Activated CD8-positive, alpha-beta memory T cell treated with anti-CD3 and anti-CD28 coated beads for 48 hours (primary cell): Measurements from ENCODE around the gene DOCK3.
"Not testable (repeated sequence)": the region's sequence is repeated elsewhere in the genome, so short reads cannot be mapped to it uniquely, and the experiment has no call there.

Experiments used
- DNase-seq, 3 experiments: peaks; one replicate each; pipeline ENCODE4 v3.0.0-alpha.2; 2020; ENCODE audit warnings: low read depth in 2 of 3, low spot score in 2 of 3

DOCK3 gene

DNA sequence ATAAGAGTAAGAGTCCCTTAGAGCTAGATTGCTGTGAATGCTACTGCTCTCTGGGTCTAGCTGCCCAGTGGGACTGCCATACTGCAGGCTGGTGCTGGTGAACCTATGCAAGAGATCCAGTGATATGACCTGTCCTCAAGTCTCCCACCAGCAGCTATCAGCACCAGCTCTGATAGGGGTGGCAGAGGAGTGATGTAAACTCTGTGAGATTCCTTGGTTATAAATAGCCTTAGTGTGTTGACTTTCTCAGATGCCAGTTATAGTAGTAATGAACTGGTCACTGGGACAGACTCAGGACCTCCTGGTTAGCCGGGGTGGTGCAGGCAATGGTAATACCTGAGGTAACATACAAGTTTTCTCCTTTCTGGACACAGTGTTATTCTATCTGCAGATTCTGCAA, 515.5 kb downstream of the DOCK3 start:
- no peak for DNase-seq

DNA sequence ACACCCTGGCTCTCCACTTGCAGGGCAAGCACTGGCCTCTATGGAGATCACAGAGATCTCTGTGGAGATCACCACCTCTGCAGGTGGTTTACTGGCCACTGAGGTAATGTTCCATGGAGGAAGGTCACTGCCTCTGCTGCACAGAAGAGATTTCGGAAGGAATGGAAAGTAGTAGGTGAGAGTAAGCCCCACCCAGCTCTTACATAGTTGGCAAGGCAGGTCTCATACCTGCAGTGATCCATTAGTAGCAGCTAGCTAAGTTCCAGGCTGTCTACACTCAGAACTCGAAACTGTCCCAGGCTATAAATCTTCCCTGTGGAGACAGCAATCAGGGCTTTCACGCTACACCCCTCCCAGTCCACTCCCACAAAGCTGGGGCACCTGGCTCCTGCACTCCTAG, 516.1 kb downstream of the DOCK3 start:
- DNase-seq, result no peak

DNA sequence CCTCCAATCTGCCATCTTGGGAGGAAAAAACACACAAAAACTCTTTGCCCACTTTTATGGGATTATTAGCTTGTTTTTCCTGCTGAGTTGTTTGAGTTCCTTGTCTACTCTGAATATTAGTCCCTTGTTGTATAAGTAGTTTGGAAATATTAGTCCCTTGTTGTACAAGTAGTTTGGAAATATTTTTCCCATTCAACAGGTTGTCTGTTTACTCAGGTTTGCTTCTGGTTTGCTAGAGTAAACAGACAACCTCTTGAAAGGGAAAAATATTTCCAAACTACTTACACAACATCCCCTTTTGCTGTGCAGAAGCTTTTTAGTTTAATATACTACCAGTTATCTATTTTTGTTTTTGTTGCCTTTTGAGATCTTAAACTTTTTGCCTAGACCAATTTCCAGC, 517.0 kb downstream of the DOCK3 start:
- no peak for DNase-seq

DNA sequence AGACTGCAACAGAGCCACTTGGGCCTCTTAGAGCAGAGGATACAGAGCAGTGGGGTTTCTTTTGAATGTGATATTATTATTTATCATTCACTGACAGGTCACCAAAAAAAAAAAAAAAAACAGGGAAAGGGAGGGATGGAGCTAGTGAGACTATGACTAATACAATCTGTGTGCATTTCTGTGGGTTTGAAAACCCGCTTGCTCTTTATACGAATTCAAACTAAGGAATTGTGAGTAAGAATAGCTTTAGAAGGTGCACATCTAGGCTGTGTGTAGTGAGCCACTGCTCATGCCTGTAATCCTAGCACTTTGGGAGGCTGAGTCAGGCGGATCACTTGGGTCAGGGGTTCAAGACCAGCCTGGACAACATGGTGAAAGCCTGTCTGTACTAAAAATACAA, 523.8 kb downstream of the DOCK3 start:
- DNase-seq, result no peak

- DNase-seq, result not testable (repeated sequence)
These were observed 524.6 kb downstream of the DOCK3 start for GRCh38 chr3:51199296-51199695.

DNA sequence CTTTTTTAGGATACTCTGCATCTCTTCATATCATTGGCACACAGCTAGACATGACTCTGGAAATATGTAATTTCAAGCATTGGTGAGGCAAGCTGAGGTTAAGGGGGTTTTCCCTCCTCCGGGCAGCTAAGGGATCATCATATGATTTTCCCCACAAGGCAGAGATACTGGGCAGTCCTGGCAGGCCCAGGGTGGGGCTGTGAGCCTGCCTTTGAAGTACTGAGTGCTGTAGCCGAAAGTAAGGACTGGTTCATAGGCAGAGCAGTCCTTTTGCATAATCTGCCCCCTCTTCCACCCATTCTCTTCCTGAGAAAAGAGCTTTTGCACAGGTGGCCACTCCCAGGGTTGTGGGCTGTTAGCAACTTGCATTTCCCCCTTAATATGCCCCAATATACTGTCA, 541.6 kb downstream of the DOCK3 start:
- no peak for DNase-seq

DNA sequence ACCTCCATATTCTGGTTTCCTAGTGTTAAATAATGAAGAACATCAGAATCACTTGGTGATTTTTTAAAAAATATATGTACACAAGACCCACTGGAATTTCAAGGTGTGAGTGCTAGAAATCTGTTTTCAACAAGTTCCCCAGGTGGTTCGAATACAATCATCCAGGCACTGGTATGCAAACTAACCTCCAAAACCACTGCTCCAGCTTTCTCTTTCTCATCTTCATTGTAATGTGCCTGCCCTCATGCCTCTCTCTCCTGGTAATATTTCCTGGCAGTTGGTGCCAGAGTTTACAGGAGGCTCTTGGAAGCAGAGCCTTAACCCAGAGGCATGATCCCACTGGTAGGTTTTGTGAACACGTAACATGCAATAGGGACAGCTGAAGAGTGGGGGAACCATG, 547.2 kb downstream of the DOCK3 start:
- DNase-seq, result no peak

GRCh38 chr3:51224283-51224682, 549.6 kb downstream of the DOCK3 start:
- DNase-seq, result no peak

GRCh38 chr3:51224843-51225242, 550.1 kb downstream of the DOCK3 start:
- DNase-seq, result no peak

DNA sequence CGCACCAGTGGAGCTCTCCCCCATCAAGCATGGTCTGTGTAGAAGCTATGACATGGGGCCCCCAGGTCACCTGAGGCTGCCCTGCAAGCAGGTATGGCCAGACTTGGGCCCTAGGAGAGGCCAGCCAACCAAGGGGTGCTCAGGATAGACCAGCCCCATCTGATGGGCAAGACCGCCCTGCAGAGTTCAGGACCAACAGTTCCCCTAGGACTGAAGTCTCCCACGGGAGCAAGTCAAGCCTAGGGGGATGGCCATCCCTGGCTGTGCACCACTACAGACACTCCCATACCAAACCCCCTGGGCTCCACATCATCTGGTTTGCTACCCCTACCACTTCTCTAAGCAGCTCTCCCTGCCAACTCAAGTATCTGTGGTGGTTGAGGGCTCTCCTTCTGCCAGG, 568.2 kb downstream of the DOCK3 start:
- DNase-seq, result no peak

GRCh38 chr3:51243924-51244323, 569.2 kb downstream of the DOCK3 start:
- no peak for DNase-seq

GRCh38 chr3:51245867-51246266, 571.1 kb downstream of the DOCK3 start:
- DNase-seq, result no peak

DNA sequence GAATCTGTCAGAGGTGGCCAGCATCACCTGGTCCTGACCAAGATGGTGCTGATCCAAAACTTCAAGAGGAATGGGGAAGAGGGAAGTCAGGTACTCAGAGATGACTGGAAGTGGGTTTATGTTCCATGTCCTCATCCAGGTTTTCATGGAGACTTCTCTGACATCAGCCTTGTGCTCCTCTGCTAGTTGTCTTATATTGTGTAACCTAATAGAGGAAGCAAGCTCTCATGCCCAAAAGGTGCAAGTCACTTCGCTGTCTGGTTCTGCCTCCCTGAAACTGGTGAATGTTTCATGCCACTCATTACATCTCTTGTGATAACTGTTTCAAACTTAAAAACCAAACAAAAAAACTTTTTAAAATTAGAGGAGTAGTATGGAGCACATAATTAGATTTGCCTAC, 583.1 kb downstream of the DOCK3 start:
- no peak for DNase-seq

- not testable (repeated sequence) for DNase-seq
These were observed 589.4 kb downstream of the DOCK3 start for GRCh38 chr3:51264166-51264565.

DNA sequence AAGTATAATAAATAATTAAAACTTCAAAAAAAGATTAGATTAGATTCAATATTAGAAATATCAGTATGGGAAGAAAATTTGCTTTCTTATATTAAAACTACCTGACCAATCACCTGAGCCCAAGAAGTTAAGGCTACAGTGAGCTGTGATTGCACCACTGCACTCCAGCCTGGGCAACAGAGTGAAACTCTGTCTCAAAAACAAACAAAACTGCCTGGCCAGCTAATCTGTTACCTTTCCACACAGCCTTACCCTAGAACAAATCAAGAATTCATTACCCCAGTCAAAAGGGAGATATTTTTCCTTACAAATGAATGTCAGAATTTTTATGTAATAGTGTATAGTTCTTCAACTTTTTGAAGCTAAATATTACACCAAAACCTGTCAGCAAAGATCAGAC, 593.4 kb downstream of the DOCK3 start:
- DNase-seq, result no peak

- DNase-seq, result no peak
These were observed 594.7 kb downstream of the DOCK3 start for GRCh38 chr3:51269466-51269865.

DNA sequence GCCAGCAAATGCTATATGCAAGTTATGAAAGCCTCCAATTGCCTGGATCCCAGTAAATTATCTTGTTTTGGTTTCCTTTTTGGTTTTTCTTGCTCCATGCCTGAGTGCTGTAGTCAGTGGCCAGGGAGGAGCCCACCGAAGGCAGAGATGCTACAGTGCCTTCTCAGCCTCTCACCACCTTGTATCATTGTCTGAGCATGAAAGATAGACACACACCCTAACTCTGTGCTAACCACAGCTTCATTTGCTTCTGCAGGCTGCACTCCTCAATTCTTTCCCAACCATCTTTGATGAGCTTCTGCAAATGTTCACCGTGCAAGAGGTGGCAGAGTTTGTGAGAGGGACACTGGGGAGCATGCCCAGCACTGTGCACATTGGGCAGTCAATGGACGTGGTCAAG, 595.8 kb downstream of the DOCK3 start:
- no peak for DNase-seq

GRCh38 chr3:51271172-51271571, 596.4 kb downstream of the DOCK3 start:
- DNase-seq, result no peak

- DNase-seq, result no peak
These were observed 599.3 kb downstream of the DOCK3 start for GRCh38 chr3:51274052-51274451.

GRCh38 chr3:51275111-51275805, 600.5 kb downstream of the DOCK3 start:
- no peak for DNase-seq

DNA sequence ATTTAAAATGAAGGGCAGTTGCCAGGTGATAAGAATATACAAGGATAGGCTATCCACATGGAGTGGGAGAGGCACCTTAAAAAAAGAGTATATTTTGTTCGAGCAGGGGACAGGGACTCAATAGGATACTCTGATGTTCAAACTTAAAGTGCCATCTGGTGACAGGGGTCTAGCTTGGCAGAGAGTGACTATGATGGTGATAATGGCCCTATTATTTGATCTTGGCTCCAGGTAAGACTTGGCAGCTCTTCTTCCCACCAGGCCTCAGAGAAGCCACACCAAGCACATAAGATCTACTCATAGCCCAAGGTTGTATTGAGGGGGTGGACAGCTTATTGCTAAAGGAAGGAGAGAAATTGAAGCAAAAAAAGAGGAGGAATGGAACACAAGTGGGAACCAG, 601.3 kb downstream of the DOCK3 start:
- no peak for DNase-seq

DNA sequence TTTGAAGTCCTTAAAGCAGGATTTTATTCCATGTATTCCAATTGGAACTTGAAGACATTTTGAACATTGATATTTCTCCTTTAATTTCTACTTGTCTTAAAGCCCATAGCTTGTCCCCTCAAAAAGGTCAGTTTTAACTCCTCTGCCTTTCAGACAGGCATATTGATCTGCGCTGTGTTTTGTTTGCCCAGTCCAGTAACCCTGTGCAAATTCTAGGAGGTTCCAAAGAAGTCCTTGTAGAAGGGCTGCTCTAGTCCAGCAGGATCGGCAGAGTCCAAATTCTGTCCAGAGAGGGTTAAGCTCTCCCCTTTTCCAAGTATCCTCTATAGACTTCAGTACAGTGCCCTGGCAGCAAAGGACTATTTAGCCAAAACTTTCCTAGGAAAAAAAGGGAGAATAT, 604.7 kb downstream of the DOCK3 start:
- DNase-seq, result no peak

GRCh38 chr3:51280176-51280575, 605.4 kb downstream of the DOCK3 start:
- no peak for DNase-seq

DNA sequence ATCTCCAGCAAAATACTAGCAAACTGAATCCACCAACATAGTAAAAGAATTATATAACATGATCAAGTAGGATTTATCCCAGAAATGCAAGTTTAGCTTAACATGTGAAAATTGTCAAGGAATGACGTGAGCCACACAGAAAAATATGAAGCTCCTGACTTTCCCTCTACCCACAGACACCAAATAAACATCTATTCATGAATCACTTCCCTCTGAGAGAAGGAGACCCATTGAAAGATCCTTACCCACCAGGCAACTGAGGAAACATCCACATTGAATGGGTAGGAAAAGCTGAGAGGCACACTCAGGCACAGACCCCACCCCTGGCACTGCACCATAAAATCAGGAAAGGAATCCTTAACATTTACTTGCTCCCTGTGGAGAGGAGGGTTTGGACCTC, 608.2 kb downstream of the DOCK3 start:
- DNase-seq, result no peak
